GM12874 (cell line): ENCODE measurements around the gene CBARP.

Experiments used
- CTCF ChIP-seq: IDR thresholded peaks from 2 replicates; pipeline ENCODE4 v1.5.1; 2011; ENCODE audit warnings: low read depth, mild to moderate bottlenecking, control low read depth, low read length, moderate library complexity; ENCODE audit not compliant: insufficient read depth

CBARP gene

GRCh38 chr19:1225440-1226226 is 12.2 kb downstream of the CBARP start:
- TF ChIP-seq CTCF = no peak

GRCh38 chr19:1224847-1225246 is 13.0 kb downstream of the CBARP start:
- TF ChIP-seq CTCF = no peak

- TF ChIP-seq CTCF = no peak
These were observed 13.6 kb downstream of the CBARP start for GRCh38 chr19:1224047-1224825.

- peak; percentile 70 for TF ChIP-seq CTCF
These were observed 14.6 kb downstream of the CBARP start for GRCh38 chr19:1223018-1223855.

GRCh38 chr19:1222394-1222793 is 15.4 kb downstream of the CBARP start:
- TF ChIP-seq CTCF = peak; percentile 16; the same call in 1 of the 2 replicates

GRCh38 chr19:1221904-1222255 is 15.9 kb downstream of the CBARP start:
- TF ChIP-seq CTCF = no peak
